HG02973 (cell line): Measurements from ENCODE around the gene TWIST2.

Experiments
- ATAC-seq: cut with Tn5 transposase; IDR thresholded peaks from one replicate; pipeline ENCODE4 v1.9.1; 2021; ENCODE audit warnings: moderate library complexity; ENCODE audit not compliant: unreplicated experiment

The TWIST2 gene

GRCh38 chr2:238855891-238856580 lies 8.2 kb downstream of the TWIST2 start:
- no peak for ATAC-seq

- ATAC-seq: no peak
Measured at GRCh38 chr2:238856713-238857567, 9.1 kb downstream of the TWIST2 start.

GRCh38 chr2:238857959-238858358 lies 10.1 kb downstream of the TWIST2 start:
- no peak for ATAC-seq

GRCh38 chr2:238859636-238860347 lies 11.9 kb downstream of the TWIST2 start:
- ATAC-seq: no peak

- ATAC-seq: no peak
Measured at GRCh38 chr2:238861013-238861730, 13.3 kb downstream of the TWIST2 start.

- no peak for ATAC-seq
Measured at GRCh38 chr2:238861766-238862315, 14.0 kb downstream of the TWIST2 start.

- no peak for ATAC-seq
Measured at GRCh38 chr2:238862701-238863100, 14.8 kb downstream of the TWIST2 start.

GRCh38 chr2:238863231-238863630 lies 15.3 kb downstream of the TWIST2 start:
- ATAC-seq: no peak

- ATAC-seq: no peak
Measured at GRCh38 chr2:238863749-238864206, 15.9 kb downstream of the TWIST2 start.

GRCh38 chr2:238864207-238865014 lies 16.5 kb downstream of the TWIST2 start:
- no peak for ATAC-seq

GRCh38 chr2:238865015-238865719 lies 17.3 kb downstream of the TWIST2 start:
- no peak for ATAC-seq

- ATAC-seq: no peak
Measured at GRCh38 chr2:238865744-238866355, 18.0 kb downstream of the TWIST2 start.

- ATAC-seq: no peak
Measured at GRCh38 chr2:238866656-238867277, 18.9 kb downstream of the TWIST2 start.

GRCh38 chr2:238868067-238868524 lies 20.2 kb downstream of the TWIST2 start:
- ATAC-seq: no peak

- no peak for ATAC-seq
Measured at GRCh38 chr2:238868616-238869292, 20.9 kb downstream of the TWIST2 start.

- ATAC-seq: no peak
Measured at GRCh38 chr2:238869293-238870124, 21.6 kb downstream of the TWIST2 start.

GRCh38 chr2:238870261-238870660 lies 22.4 kb downstream of the TWIST2 start:
- no peak for ATAC-seq
